ENCODE measurements around the gene CNOT3. TPM values are rescaled to one million over a fixed set of nuclear protein-coding genes. Genes with fewer than 3 reads are reported as not detected.

Gene CNOT3
- total RNA-seq: 14.1 TPM

GRCh38 chr19:54137699-54138488 is at the start of gene CNOT3:
Gene CNOT3 (plus strand): TSS chr19:54137762. CDS start chr19:54142979, 5,217 bp downstream.

GRCh38 chr19:54100561-54100960 is 37.0 kb upstream of the CNOT3 start, which contains the start of gene OSCAR:
Gene OSCAR (minus strand): TSS chr19:54100803. CDS start chr19:54100792, 11 bp downstream.

GRCh38 chr19:54102421-54103169 is 35.0 kb upstream of the CNOT3 start, which contains the start of gene NDUFA3:
Gene NDUFA3 (plus strand): TSS chr19:54102855. CDS start chr19:54102879, 24 bp downstream.

GRCh38 chr19:54115109-54116063 is 22.2 kb upstream of the CNOT3 start, which contains the start of the genes PRPF31 and TFPT:
Gene PRPF31 (plus strand): TSS chr19:54115754. CDS start chr19:54118279, 2,525 bp downstream.
Gene TFPT (minus strand): TSS chr19:54115657. CDS start chr19:54115269, 388 bp downstream.

GRCh38 chr19:54159352-54160181 is 22.0 kb downstream of the CNOT3 start, which contains the start of gene LENG1:
Gene LENG1 (minus strand): TSS chr19:54159721. CDS start chr19:54159695, 26 bp downstream.

GRCh38 chr19:54172471-54173358 is 35.2 kb downstream of the CNOT3 start, which contains the start of gene TMC4:
Gene TMC4 (minus strand): TSS chr19:54173160. CDS start chr19:54173117, 43 bp downstream.

GRCh38 chr19:54189145-54189734 is 51.7 kb downstream of the CNOT3 start, which contains the start of gene MBOAT7:
Gene MBOAT7 (minus strand): TSS chr19:54189580. CDS start chr19:54188508, 1,072 bp downstream.

GRCh38 chr19:54191011-54191810 is 53.6 kb downstream of the CNOT3 start, which contains the start of gene TSEN34:
Gene TSEN34 (plus strand): TSS chr19:54191308. CDS start chr19:54191365, 57 bp downstream.

Other genes starting within 250 kb of the CNOT3 start
- gene CACNG7, start 228.5 kb upstream of the CNOT3 start, total RNA-seq: 10.3 TPM
- gene CACNG8, start 174.8 kb upstream of the CNOT3 start, total RNA-seq: 8.5 TPM
- not detected for gene CACNG6, start 146.1 kb upstream of the CNOT3 start, total RNA-seq
- not detected for gene VSTM1, start 73.9 kb upstream of the CNOT3 start, total RNA-seq
- gene TARM1, start 56.4 kb upstream of the CNOT3 start, total RNA-seq: not detected
- gene OSCAR, start 37.0 kb upstream of the CNOT3 start, total RNA-seq: not detected
- 8.1 TPM for gene NDUFA3, start 34.9 kb upstream of the CNOT3 start, total RNA-seq
- gene TFPT, start 22.1 kb upstream of the CNOT3 start, total RNA-seq: 6.3 TPM
- gene PRPF31, start 22.0 kb upstream of the CNOT3 start, total RNA-seq: 31.9 TPM
- 4.7 TPM for gene LENG1, start 22.0 kb downstream of the CNOT3 start, total RNA-seq
- gene TMC4, start 35.4 kb downstream of the CNOT3 start, total RNA-seq: 1.3 TPM
- 26.3 TPM for gene MBOAT7, start 51.8 kb downstream of the CNOT3 start, total RNA-seq
- gene TSEN34, start 53.5 kb downstream of the CNOT3 start, total RNA-seq: 26.0 TPM
- gene RPS9, start 63.1 kb downstream of the CNOT3 start, total RNA-seq: 935 TPM
- gene LILRB3, start 85.2 kb downstream of the CNOT3 start, total RNA-seq: not detected
- not detected for gene LILRA6, start 105.0 kb downstream of the CNOT3 start, total RNA-seq
- not detected for gene LILRB5, start 119.5 kb downstream of the CNOT3 start, total RNA-seq
- gene LILRB2, start 143.3 kb downstream of the CNOT3 start, total RNA-seq: not detected
- gene LILRA5, start 175.4 kb downstream of the CNOT3 start, total RNA-seq: 0.63 TPM
- not detected for gene LILRA4, start 201.4 kb downstream of the CNOT3 start, total RNA-seq
- gene LAIR1, start 227.2 kb downstream of the CNOT3 start, total RNA-seq: 1.3 TPM

Data from parietal lobe (tissue), 1 donor.